22Rv1 (cell line): ENCODE results near the gene TGFB1.
"Not testable (repeated sequence)": the region's sequence is repeated elsewhere in the genome, so short reads cannot be mapped to it uniquely, and the experiment has no call there.

Source experiments
- H3K27ac ChIP-seq: fragments of 450-650 bp; 2 replicates; pipeline ENCODE4 v1.5.1; 2017
- CTCF ChIP-seq: fragments of 450-650 bp; IDR thresholded peaks from 2 replicates; pipeline ENCODE4 v1.5.1; 2017; ENCODE audit warnings: mild to moderate bottlenecking
- ZFX ChIP-seq: fragments of 450-650 bp; IDR thresholded peaks from 2 replicates; pipeline ENCODE4 v1.6.1; 2017; ENCODE audit warnings: antibody characterized with exemption, borderline replicate concordance

Gene TGFB1

GRCh38 chr19:41297628-41298347, 55.9 kb downstream of the TGFB1 start:
- no peak for TF ChIP-seq ZFX
- no peak for TF ChIP-seq CTCF
- H3K27ac ChIP-seq, result no peak overlapping the region

GRCh38 chr19:41296433-41296871, 57.3 kb downstream of the TGFB1 start:
- no peak for TF ChIP-seq CTCF
- no peak for TF ChIP-seq ZFX
- no peak overlapping the region for H3K27ac ChIP-seq

GRCh38 chr19:41295499-41295898, 58.2 kb downstream of the TGFB1 start:
- H3K27ac ChIP-seq, result no peak overlapping the region
- TF ChIP-seq ZFX (no peak), CTCF (no peak)

- H3K27ac ChIP-seq, result no peak overlapping the region
- TF ChIP-seq ZFX, result no peak
- no peak for TF ChIP-seq CTCF
These were observed 59.3 kb downstream of the TGFB1 start for GRCh38 chr19:41294393-41294792.

GRCh38 chr19:41289814-41290213, 63.9 kb downstream of the TGFB1 start:
- H3K27ac ChIP-seq, result not testable (repeated sequence)

GRCh38 chr19:41288673-41289530, 64.8 kb downstream of the TGFB1 start:
- no peak overlapping the region for H3K27ac ChIP-seq
- no peak for TF ChIP-seq CTCF
- TF ChIP-seq ZFX, result no peak
